COLO829 (cell line): Measurements from ENCODE around the gene PSME1.
"Not testable (repeated sequence)": the region's sequence is repeated elsewhere in the genome, so short reads cannot be mapped to it uniquely, and the experiment has no call there.

Source experiments
- DNase-seq: peaks from one replicate; pipeline ENCODE4 v3.0.0; 2012; ENCODE audit warnings: low spot score

PSME1 gene

GRCh38 chr14:24105609-24106239 is 30.3 kb upstream of the PSME1 start:
- not testable (repeated sequence) for DNase-seq

- DNase-seq = no peak
These were observed 29.2 kb upstream of the PSME1 start for GRCh38 chr14:24106672-24107271.

- DNase-seq = no peak
These were observed 27.6 kb upstream of the PSME1 start for GRCh38 chr14:24108336-24108874.

- no peak for DNase-seq
These were observed 25.9 kb upstream of the PSME1 start for GRCh38 chr14:24110060-24110459.

- no peak for DNase-seq
These were observed 25.5 kb upstream of the PSME1 start for GRCh38 chr14:24110523-24110922.

- peak; percentile 18 for DNase-seq
These were observed 22.6 kb upstream of the PSME1 start for GRCh38 chr14:24113379-24113800.

GRCh38 chr14:24113801-24114531 is 22.0 kb upstream of the PSME1 start:
- peak; percentile 85 for DNase-seq

GRCh38 chr14:24114532-24115421 is 21.2 kb upstream of the PSME1 start, which contains the start of the genes DCAF11 and NRL:
DCAF11 (plus strand) TSS chr14:24114777; CDS start chr14:24115595, 818 bp downstream.
NRL (minus strand) TSS chr14:24114949; CDS start chr14:24082848, 32,101 bp downstream.
- peak; percentile 100 for DNase-seq

- DNase-seq = no peak
These were observed 20.4 kb upstream of the PSME1 start for GRCh38 chr14:24115422-24116127.

- no peak for DNase-seq
These were observed 19.7 kb upstream of the PSME1 start for GRCh38 chr14:24116128-24116814.

GRCh38 chr14:24117179-24117578 is 18.8 kb upstream of the PSME1 start:
- DNase-seq = no peak

GRCh38 chr14:24119691-24120090 is 16.3 kb upstream of the PSME1 start:
- no peak for DNase-seq

GRCh38 chr14:24121210-24121609 is 14.8 kb upstream of the PSME1 start:
- DNase-seq = no peak

GRCh38 chr14:24122416-24122815 is 13.6 kb upstream of the PSME1 start:
- no peak for DNase-seq

GRCh38 chr14:24122898-24123297 is 13.1 kb upstream of the PSME1 start:
- no peak for DNase-seq

GRCh38 chr14:24123424-24124417 is 12.3 kb upstream of the PSME1 start:
- DNase-seq = no peak

- DNase-seq = no peak
These were observed 9.1 kb upstream of the PSME1 start for GRCh38 chr14:24126939-24127338.

GRCh38 chr14:24127673-24128072 is 8.3 kb upstream of the PSME1 start:
- DNase-seq = no peak

GRCh38 chr14:24129410-24129998 is 6.5 kb upstream of the PSME1 start:
- DNase-seq = no peak
